H9 (cell line): Measurements from ENCODE around the gene AK9. TPM values are rescaled to one million over a fixed set of nuclear protein-coding genes. Genes with fewer than 3 reads are reported as not detected.

Experiments used
- DNase-seq: peaks from one replicate; pipeline ENCODE4 v3.0.0-alpha.2; 2017
- H2AFZ ChIP-seq: one replicate; pipeline ENCODE4 v1.6.1; 2013; ENCODE audit warnings: mild to moderate bottlenecking, low read length, control low read depth, moderate library complexity
- H2AK5ac ChIP-seq: 2 replicates; pipeline ENCODE4 v1.6.1; 2013; ENCODE audit warnings: low read length, control low read depth, mixed read lengths; ENCODE audit not compliant: insufficient read length
- H2BK120ac ChIP-seq: one replicate; pipeline ENCODE4 v1.6.1; 2013; ENCODE audit warnings: low read depth, mild to moderate bottlenecking, low read length, control low read depth, inconsistent platforms; ENCODE audit not compliant: poor library complexity, severe bottlenecking
- H2BK12ac ChIP-seq: 2 replicates; pipeline ENCODE4 v1.6.1; 2013; ENCODE audit warnings: low read length, control low read depth, mixed read lengths, low read depth; ENCODE audit not compliant: insufficient read length
- H2BK15ac ChIP-seq: 2 replicates; pipeline ENCODE4 v1.6.1; 2013; ENCODE audit warnings: low read depth, low read length, control low read depth
- H2BK20ac ChIP-seq: one replicate; pipeline ENCODE4 v1.6.1; 2013; ENCODE audit warnings: low read depth, mild to moderate bottlenecking, low read length, control low read depth, inconsistent platforms; ENCODE audit not compliant: poor library complexity, severe bottlenecking
- H2BK5ac ChIP-seq: 2 replicates; pipeline ENCODE4 v1.6.1; 2013; ENCODE audit warnings: low read length, control low read depth, mixed read lengths; ENCODE audit not compliant: insufficient read length
- H3K14ac ChIP-seq: 2 replicates; pipeline ENCODE4 v1.6.1; 2013; ENCODE audit warnings: low read length, control low read depth; ENCODE audit not compliant: insufficient read depth
- H3K18ac ChIP-seq: 2 replicates; pipeline ENCODE4 v1.6.1; 2013; ENCODE audit warnings: low read depth, mild to moderate bottlenecking, mixed read lengths, low read length, control low read depth; ENCODE audit not compliant: insufficient read length
- H3K23ac ChIP-seq: 2 replicates; pipeline ENCODE4 v1.6.1; 2013; ENCODE audit warnings: low read length, control low read depth, mixed read lengths, low read depth; ENCODE audit not compliant: insufficient read length
- H3K23me2 ChIP-seq: 2 replicates; pipeline ENCODE4 v1.6.1; 2013; ENCODE audit warnings: low read depth, mild to moderate bottlenecking, mixed read lengths, low read length, control low read depth; ENCODE audit not compliant: insufficient read length, poor library complexity, severe bottlenecking
- H3K27ac ChIP-seq: 2 replicates; pipeline ENCODE4 v1.5.1; 2013; ENCODE audit warnings: low read length, control low read depth, mixed read lengths, low read depth; ENCODE audit not compliant: insufficient read length
- H3K27me3 ChIP-seq: 2 replicates; pipeline ENCODE4 v1.6.1; 2013; ENCODE audit warnings: low read length, control low read depth, inconsistent platforms; ENCODE audit not compliant: insufficient read depth
- H3K4ac ChIP-seq: 2 replicates; pipeline ENCODE4 v1.6.1; 2013; ENCODE audit warnings: low read depth, mild to moderate bottlenecking, control low read depth, inconsistent platforms, low read length, moderate library complexity
- H3K4me1 ChIP-seq: 2 replicates; pipeline ENCODE4 v1.6.1; 2013; ENCODE audit warnings: low read length, control low read depth, inconsistent platforms; ENCODE audit not compliant: insufficient read depth
- H3K4me2 ChIP-seq: 2 replicates; pipeline ENCODE4 v1.6.1; 2013; ENCODE audit warnings: low read length, control low read depth, mixed read lengths; ENCODE audit not compliant: insufficient read length, insufficient read depth
- H3K56ac ChIP-seq: 2 replicates; pipeline ENCODE4 v1.6.1; 2013; ENCODE audit warnings: low read depth, mild to moderate bottlenecking, mixed read lengths, low read length, control low read depth; ENCODE audit not compliant: insufficient read length
- H3K79me1 ChIP-seq: 2 replicates; pipeline ENCODE4 v1.6.1; 2013; ENCODE audit warnings: low read depth, mild to moderate bottlenecking, moderate library complexity, low read length, control low read depth, inconsistent platforms; ENCODE audit not compliant: insufficient read depth, poor library complexity, severe bottlenecking
- H3K79me2 ChIP-seq: 2 replicates; pipeline ENCODE4 v1.6.1; 2013; ENCODE audit warnings: low read length, control low read depth, inconsistent platforms; ENCODE audit not compliant: insufficient read depth
- H3K9ac ChIP-seq: 2 replicates; pipeline ENCODE4 v1.6.1; 2013; ENCODE audit warnings: low read length, control low read depth, mixed read lengths; ENCODE audit not compliant: insufficient read length; ENCODE audit errors: extremely low read depth
- H3K9me3 ChIP-seq: one replicate; pipeline ENCODE4 v1.6.1; 2013; ENCODE audit warnings: low read depth, low read length, inconsistent platforms; ENCODE audit not compliant: control insufficient read depth
- H3T11ph ChIP-seq: one replicate; pipeline ENCODE4 v1.6.1; 2013; ENCODE audit warnings: mild to moderate bottlenecking, low read length, control low read depth, inconsistent platforms
- H4K20me1 ChIP-seq: one replicate; pipeline ENCODE4 v1.6.1; 2013; ENCODE audit not compliant: control insufficient read depth, insufficient read length, insufficient read depth
- H4K5ac ChIP-seq: 2 replicates; pipeline ENCODE4 v1.6.1; 2013; ENCODE audit warnings: low read depth, mild to moderate bottlenecking, mixed read lengths, low read length, control low read depth; ENCODE audit not compliant: insufficient read length
- H4K8ac ChIP-seq: replicated peaks from 2 replicates; pipeline ENCODE4 v1.6.1; 2013; ENCODE audit warnings: low read length, control low read depth, mixed read lengths, low read depth; ENCODE audit not compliant: insufficient read length
- H4K91ac ChIP-seq: 2 replicates; pipeline ENCODE4 v1.6.1; 2013; ENCODE audit warnings: low read depth, mild to moderate bottlenecking, moderate library complexity, mixed read lengths, low read length, control low read depth; ENCODE audit not compliant: insufficient read length
- H3K27ac Mint-ChIP-seq, 3 experiments: 2 replicates in 2 of 3; 3 replicates in 1 of 3; pipeline ENCODE4 v1.8.0; 2020 to 2021; ENCODE audit warnings: mixed read lengths in 3 of 3, mild to moderate bottlenecking in 1 of 3, moderate library complexity in 1 of 3
- H3K27me3 Mint-ChIP-seq: 2 replicates; pipeline ENCODE4 v1.8.0; 2021; ENCODE audit warnings: low read depth, mild to moderate bottlenecking, moderate library complexity, mixed read lengths
- H3K36me3 Mint-ChIP-seq, 3 experiments: 2 replicates in 2 of 3; 3 replicates in 1 of 3; pipeline ENCODE4 v1.8.0; 2020 to 2021; ENCODE audit warnings: low read depth in 3 of 3, mixed read lengths in 3 of 3; ENCODE audit not compliant: insufficient read depth in 1 of 3
- H3K4me1 Mint-ChIP-seq, 2 experiments: 2 replicates each; pipeline ENCODE4 v1.8.0; 2020; ENCODE audit warnings: mixed read lengths in 2 of 2
- H3K4me3 Mint-ChIP-seq, 2 experiments: 2 replicates in 1 of 2; 3 replicates in 1 of 2; pipeline ENCODE4 v1.8.0; 2020 to 2021; ENCODE audit warnings: mild to moderate bottlenecking in 2 of 2, mixed read lengths in 2 of 2, moderate library complexity in 1 of 2
- H3K9me3 Mint-ChIP-seq, 2 experiments: 2 replicates in 1 of 2; 3 replicates in 1 of 2; pipeline ENCODE4 v1.8.0; 2020; ENCODE audit warnings: mild to moderate bottlenecking in 2 of 2, mixed read lengths in 2 of 2, moderate library complexity in 1 of 2
- CTCF ChIP-seq: fragments of 200-600 bp; sonication (generic); conservative IDR thresholded peaks from 3 replicates; pipeline ENCODE4 v1.8.0; 2021; ENCODE audit warnings: antibody characterized with exemption, mild to moderate bottlenecking
- WGBS: extraction: QIAGEN DNeasy Blood & Tissue Kit; methylation state at CpG from one replicate; pipeline ENCODE4 v1.1.7; 2013; ENCODE audit warnings: missing lambda C conversion rate, low lambda C conversion rate, mixed read lengths; ENCODE audit not compliant: insufficient read length; ENCODE audit errors: extremely low coverage; 5-methylcytosine and 5-hydroxymethylcytosine counted together
- total RNA-seq: library from RNA; stranded (reverse); gene quantifications from 2 replicates; pipeline ENCODE4 v1.2.1, GENCODE V29; 2021

AK9 gene
- total RNA-seq, 1 experiment from 2014 or later = 2.3 TPM

DNA sequence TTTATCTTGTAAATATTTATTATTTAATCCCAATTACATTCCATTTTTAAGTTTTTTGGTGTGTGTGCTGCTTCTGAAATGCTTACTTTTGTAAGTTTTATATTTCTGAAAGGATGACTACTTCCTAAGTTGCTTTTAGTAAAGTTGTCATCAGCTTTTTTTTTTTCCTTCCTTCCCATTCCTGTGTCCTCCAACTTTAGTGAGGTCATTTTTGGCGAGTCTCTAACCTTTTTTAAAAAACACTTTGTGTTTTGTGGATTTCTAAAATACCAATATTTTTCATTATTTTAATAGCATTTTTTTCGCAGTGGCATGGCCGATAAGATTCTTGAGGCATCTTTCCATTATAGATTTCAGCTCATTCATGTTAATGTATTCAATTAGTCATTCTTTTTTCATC lies 31.0 kb upstream of the AK9 start:
- Histone ChIP-seq H3K14ac (no peak overlapping the region), H3K18ac (no peak overlapping the region), H2BK20ac (no peak overlapping the region), H3K23ac (no peak overlapping the region), H3K56ac (no peak overlapping the region), H2BK12ac (no peak overlapping the region), H3K9me3 (no peaks in the 10 kb centered on the region), H3K23me2 (no peaks in the 10 kb centered on the region), H2AFZ (no peak overlapping the region), H4K8ac (no peak overlapping the region), H3K79me2 (no peaks in the 10 kb centered on the region), H2BK5ac (no peak overlapping the region), H4K91ac (no peak overlapping the region), H4K5ac (no peak overlapping the region), H3K27me3 (no peaks in the 10 kb centered on the region), H3K79me1 (no peaks in the 10 kb centered on the region), H2BK15ac (no peak overlapping the region), H2BK120ac (no peak overlapping the region), H3K27ac (no peak overlapping the region), H3K4ac (no peak overlapping the region), H4K20me1 (no peaks in the 10 kb centered on the region), H3T11ph (no peak overlapping the region), H3K4me2 (no peak overlapping the region), H2AK5ac (no peak overlapping the region), H3K4me1 (no peaks in the 10 kb centered on the region), H3K9ac (no peak overlapping the region)
- WGBS = no CpG with 5 or more reads among the region's 3 CpGs
- Mint-ChIP-seq H3K4me3 (no peak overlapping the region), H3K27ac (no peak overlapping the region), H3K36me3 (peaks cover 11 to 32% (median 31%) of the 10 kb centered on the region in 3 experiments), H3K9me3 (peaks cover 3 to 9% of the 10 kb centered on the region in 2 experiments), H3K27me3 (no peaks in the 10 kb centered on the region), H3K4me1 (peaks cover 5 to 12% of the 10 kb centered on the region in 2 experiments; a peak in 2 of 4 replicates)
- no peak for DNase-seq
- no peak for TF ChIP-seq CTCF
